D721Med (cell line): ENCODE measurements around the gene CHCHD6.

Source experiments
- DNase-seq: peaks from one replicate; pipeline ENCODE4 v3.0.0; 2011; ENCODE audit warnings: low spot score; ENCODE audit not compliant: insufficient read length
- FAIRE-seq: peaks from 2 replicates; lab custom pipeline; 2011; peaks lifted over from hg19 to GRCh38; lab: Jason Lieb, UNC
- CTCF ChIP-seq: IDR thresholded peaks from 2 replicates; pipeline ENCODE4 v1.5.1; 2012; ENCODE audit warnings: mild to moderate bottlenecking, control low read depth; ENCODE audit not compliant: insufficient read depth; ENCODE audit errors: missing control alignments

The CHCHD6 gene

GRCh38 chr3:126703512-126704493 lies at the start of gene CHCHD6:
Gene CHCHD6, plus strand, starts transcription at chr3:126704240. Its CDS starts 73 bp downstream, at chr3:126704313.
- peak; percentile 85 for DNase-seq
- no peak for FAIRE-seq
- TF ChIP-seq CTCF, result no peak

GRCh38 chr3:126654571-126655383 lies 49.3 kb upstream of the CHCHD6 start, which contains the start of gene TXNRD3:
Gene TXNRD3, minus strand, starts transcription at chr3:126655124.
- FAIRE-seq, result no peak
- DNase-seq, result peak; percentile 51
- no peak for TF ChIP-seq CTCF

- TF ChIP-seq CTCF, result no peak
- DNase-seq, result no peak
- FAIRE-seq, result no peak
Measured at GRCh38 chr3:126655887-126656286, 48.2 kb upstream of the CHCHD6 start.

- no peak for FAIRE-seq
- no peak for DNase-seq
- TF ChIP-seq CTCF, result no peak
Measured at GRCh38 chr3:126656371-126657134, 47.5 kb upstream of the CHCHD6 start.

- DNase-seq, result no peak
- FAIRE-seq, result no peak
- no peak for TF ChIP-seq CTCF
Measured at GRCh38 chr3:126657901-126658300, 46.1 kb upstream of the CHCHD6 start.

GRCh38 chr3:126658584-126658983 lies 45.5 kb upstream of the CHCHD6 start:
- FAIRE-seq (no peak), DNase-seq (no peak)
- TF ChIP-seq CTCF, result no peak
